Smooth muscle cell of the brain vasculature (primary cell): ENCODE data around the gene RESP18.
A peak's percentile ranks its signal among the peaks of the same experiment; 100 is the strongest.

Experiments used
- DNase-seq: peaks from one replicate; pipeline ENCODE4 v3.0.0-alpha.2; 2012; ENCODE audit warnings: low read depth, low spot score

RESP18 gene

GRCh38 chr2:219332542-219332941, at the start of gene RESP18:
RESP18 (minus strand) TSS chr2:219332744.
- DNase-seq: no peak

DNA sequence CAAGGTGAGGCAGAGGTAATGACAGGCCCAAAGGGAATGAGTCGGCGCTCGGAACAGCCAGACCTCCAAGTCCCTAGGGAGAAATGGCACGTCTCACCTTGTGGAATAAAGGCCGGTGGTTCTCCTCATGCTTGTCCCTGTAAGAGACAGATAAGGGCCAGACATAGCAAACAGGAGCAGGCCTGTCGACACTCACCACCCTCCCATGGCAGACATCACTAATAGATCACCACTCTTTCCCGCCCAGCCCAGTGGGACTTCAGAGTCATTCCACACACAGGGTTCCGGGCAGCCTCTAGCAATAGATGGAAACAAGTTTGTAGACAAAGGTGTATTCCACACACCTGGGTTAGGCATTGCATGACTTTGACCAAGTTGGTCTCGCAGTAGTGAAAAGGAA, 48.9 kb upstream of the RESP18 start:
- no peak for DNase-seq

GRCh38 chr2:219380926-219381325, 48.4 kb upstream of the RESP18 start:
- DNase-seq: no peak

GRCh38 chr2:219378163-219378851, 45.8 kb upstream of the RESP18 start:
- no peak for DNase-seq

GRCh38 chr2:219369447-219369861, 36.9 kb upstream of the RESP18 start:
- DNase-seq: no peak

DNA sequence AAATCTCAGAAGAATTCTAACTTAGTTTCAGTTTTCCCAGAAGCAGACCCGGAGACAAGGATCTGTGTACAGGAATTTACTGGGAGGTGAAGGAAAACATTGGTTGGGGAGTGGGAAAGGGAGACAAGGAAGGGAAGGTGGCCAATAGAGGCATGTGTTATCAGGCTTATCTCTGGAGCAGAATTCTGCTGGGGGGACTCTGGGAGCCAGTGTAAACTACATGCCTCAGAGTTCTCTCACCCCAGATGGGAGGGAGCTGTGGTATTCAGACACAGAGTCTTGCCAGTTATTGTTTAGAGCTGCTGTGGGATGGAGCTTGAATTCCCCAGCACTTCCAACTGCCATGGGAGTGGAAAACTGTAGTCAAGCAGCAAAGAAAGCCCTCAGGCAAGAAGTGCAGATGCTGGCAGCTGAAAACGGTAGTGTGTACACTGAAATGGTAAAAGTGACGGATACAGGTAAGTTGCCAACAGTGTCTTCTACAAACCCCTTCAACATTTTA, 36.2 kb upstream of the RESP18 start:
- no peak for DNase-seq

DNA sequence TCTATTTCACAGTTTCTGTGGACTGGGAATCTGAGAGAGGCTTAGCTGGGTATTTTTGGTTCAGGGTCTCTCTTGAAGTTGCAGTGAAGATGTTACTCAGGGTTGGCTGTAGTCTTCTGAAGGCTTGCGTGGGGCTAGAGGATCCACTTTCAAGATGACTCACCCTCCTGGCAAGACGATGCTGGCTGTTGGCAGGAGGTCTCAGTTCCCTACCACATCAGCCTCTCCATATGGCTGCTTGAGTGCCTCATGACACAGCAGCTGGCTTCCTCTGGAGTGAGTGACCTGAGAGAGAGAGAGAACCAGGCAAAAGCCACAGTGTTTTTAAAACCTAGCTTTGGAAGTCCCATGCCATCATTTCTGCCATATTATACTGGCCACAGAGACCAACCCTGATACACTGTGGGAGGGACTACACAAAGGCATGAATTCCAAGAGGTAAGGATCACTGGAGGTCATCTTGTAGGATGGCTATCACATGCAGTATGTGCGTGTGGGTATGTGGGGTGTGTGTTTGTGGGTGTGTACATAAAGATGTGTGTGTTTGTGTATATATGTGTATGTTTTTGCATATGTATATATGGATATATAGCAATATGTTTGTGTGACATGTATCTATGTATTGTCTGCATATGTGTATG, 30.1 kb upstream of the RESP18 start:
- DNase-seq: peak; percentile 77

GRCh38 chr2:219362072-219362471, 29.5 kb upstream of the RESP18 start:
- DNase-seq: no peak

DNA sequence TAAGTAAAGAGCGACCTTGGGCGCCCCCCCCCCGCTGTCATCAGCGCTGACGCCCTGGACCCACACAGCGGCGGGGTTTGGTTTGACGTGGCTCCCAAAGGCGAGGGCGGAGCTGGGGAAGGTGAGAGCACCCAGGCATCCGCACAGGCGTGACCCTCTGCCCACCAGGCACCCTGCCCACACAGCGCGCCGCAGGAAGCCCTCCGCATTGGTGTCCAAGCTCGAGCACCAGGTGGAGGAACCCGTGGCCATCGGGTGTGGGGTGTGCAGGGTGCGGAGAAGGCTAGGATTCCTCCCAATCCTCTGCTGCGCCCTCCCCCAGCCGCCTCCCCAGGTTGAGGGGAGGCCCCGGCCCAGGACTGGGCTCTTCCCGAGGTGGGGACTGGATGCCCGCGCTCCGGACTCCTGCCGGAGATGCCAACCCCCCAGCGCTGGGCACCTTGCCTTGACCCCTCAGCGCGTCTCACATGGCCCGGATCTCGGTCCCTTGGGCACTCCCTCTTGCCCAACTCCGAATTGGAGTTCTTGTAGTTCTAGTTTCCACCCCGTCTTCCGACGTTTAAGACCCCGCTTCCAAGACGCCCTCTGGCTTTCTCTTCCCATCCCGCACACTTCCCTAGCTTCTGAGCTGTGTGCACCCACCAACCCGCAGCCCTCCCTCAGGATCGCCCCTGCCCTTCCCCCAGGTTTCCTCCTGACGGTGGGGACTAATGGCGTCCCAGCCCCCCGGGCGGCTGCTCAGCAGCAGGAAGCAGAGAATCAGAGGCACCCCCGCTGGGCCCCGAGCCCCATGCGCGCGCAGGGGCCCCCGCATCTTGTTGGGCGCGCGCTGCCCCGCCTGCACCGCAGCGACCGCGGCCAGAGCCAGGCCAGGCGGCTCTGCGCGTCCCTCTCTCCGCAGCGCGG, 25.9 kb upstream of the RESP18 start:
- no peak for DNase-seq

- no peak for DNase-seq
Measured at GRCh38 chr2:219356834-219357233, 24.3 kb upstream of the RESP18 start.

GRCh38 chr2:219354582-219354981, 22.0 kb upstream of the RESP18 start:
- no peak for DNase-seq

DNA sequence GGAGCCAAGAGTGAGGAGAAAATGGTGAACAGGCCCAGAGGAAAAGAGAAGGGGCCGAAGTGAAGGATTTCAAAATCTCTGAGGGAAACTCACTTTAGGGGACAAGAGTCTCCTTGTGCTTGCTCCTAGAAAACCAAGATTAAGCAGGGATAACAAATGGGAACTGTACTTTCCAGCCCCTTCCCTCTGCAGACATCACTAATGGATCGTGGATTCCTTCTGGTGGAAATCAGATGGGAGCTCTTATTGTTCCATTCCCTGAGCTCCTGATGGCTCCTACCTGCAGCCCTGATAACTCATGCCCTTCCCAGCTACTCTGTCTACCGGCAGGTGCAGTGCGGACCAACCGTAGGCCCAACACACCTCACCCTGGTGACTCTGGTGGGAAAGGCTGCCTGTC, 20.6 kb upstream of the RESP18 start:
- no peak for DNase-seq

- peak; percentile 28 for DNase-seq
Measured at GRCh38 chr2:219352448-219353023, 20.0 kb upstream of the RESP18 start.

GRCh38 chr2:219350710-219351221, 18.2 kb upstream of the RESP18 start:
- DNase-seq: no peak

DNA sequence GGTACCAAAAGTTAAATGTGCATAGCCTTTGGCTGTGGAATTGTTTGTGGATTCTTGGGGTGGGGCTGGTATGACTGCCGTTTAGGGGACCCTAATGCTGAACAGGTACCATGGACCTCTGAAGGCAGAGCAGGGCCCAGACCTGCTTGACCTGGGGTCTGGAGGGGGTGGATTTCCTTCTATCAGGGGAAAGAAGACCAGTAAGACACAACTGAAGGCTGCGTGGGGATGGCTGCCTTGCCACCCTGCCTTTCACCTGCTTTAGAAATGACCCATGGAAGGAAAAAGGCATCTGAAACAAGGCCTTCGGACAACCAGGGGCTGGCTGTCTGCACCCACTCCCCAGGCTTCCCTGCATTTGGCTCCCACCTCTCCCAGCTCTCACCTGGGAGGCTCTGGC, 17.7 kb upstream of the RESP18 start:
- DNase-seq: no peak

- DNase-seq: peak; percentile 23
Measured at GRCh38 chr2:219344751-219345430, 12.3 kb upstream of the RESP18 start.

- DNase-seq: no peak
Measured at GRCh38 chr2:219335373-219335786, 2.8 kb upstream of the RESP18 start.

- no peak for DNase-seq
Measured at GRCh38 chr2:219334076-219334475, 1.5 kb upstream of the RESP18 start.

DNA sequence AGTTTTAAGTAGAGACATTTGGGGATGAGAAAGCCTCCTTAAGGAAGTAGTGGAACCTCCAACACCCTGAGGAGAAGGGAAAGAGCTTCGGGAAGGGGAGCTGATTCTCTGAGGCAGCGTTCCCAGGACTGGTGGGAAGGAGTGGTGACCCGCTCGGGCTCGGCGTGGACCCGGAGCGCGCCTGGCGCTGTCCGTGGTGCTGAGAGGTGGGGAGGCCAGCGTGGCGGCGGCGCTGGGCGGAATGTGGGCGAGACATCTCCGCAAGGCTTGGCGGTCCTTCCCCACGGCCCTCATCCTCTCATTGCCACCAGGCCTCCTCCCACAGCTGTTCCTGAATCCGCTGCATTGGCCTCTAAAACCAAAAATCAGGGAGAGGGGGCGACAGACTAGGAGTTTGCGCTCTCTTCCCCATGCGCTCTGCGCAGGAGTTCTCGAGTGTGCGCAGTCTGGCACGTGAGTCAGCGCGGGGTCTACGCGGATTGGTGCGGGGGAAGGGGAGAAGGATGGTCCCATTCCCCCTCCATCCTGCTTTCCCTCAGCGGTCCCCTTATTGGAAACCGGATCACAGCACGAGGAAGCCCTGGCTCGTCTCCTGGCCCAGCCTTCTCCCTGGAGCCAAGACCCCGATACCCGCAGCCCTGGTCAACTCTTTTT, 857 bp downstream of the RESP18 start:
- DNase-seq: no peak

- no peak for DNase-seq
Measured at GRCh38 chr2:219327719-219328118, 4.8 kb downstream of the RESP18 start.
